HG02938 (cell line): ENCODE results near the gene TMEM120B.

ENCODE experiments used
- ATAC-seq: cut with Tn5 transposase; IDR thresholded peaks from one replicate; pipeline ENCODE4 v1.9.1; 2021; ENCODE audit warnings: mild to moderate bottlenecking, moderate library complexity; ENCODE audit not compliant: unreplicated experiment

The TMEM120B gene

DNA sequence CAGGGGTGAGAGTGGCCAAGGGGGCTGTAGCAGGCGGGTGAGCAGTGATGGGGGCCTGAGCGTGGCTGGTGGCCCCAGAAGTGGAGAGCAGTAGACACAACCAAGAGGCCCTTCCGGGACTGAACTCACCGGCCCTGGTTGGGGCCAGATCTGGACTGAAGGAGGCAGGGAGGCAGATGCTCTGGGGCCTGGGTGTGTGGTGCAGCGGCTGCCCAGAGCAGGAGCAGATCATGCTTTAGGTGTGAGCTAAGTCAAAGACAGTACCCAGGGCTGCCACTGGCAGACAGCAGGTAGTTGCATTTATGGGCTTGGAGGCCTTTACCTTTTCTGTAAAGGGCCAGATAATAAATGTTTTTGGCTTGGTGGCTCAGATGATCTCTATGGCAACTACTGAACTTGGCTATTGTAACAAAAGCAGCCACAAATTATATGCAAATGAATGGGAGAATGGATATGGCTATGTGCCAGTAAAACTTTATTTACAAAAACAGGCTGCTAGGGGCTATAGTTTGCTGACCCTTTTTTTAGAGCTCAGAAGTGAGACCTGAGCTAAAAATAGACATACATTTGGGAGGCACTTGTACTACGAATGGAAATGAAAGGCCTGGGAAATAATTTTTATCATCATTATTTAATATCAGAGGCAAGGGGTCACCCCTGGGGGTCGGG lies 116.8 kb downstream of the TMEM120B start:
- ATAC-seq = no peak

GRCh38 chr12:121830134-121830533 lies 117.6 kb downstream of the TMEM120B start:
- ATAC-seq = no peak

GRCh38 chr12:121830588-121831265 lies 118.2 kb downstream of the TMEM120B start:
- no peak for ATAC-seq
